Activated naive CD8-positive, alpha-beta T cell treated with anti-CD3 and anti-CD28 coated beads, Interleukin-2, amount 50 U/mL, for 16 hours (primary cell): ENCODE measurements around the gene COBL.
"Not testable (repeated sequence)": the region's sequence is repeated elsewhere in the genome, so short reads cannot be mapped to it uniquely, and the experiment has no call there.

Experiments
- DNase-seq: peaks from one replicate; pipeline ENCODE4 v3.0.0-alpha.2; 2020; ENCODE audit warnings: low read depth, low spot score

The COBL gene

GRCh38 chr7:51009716-51010496 lies 306.7 kb downstream of the COBL start:
- no peak for DNase-seq

- DNase-seq, result no peak
Measured at GRCh38 chr7:51007551-51008505, 308.8 kb downstream of the COBL start.

- DNase-seq, result no peak
Measured at GRCh38 chr7:51006483-51007235, 309.9 kb downstream of the COBL start.

GRCh38 chr7:51005074-51005473 lies 311.5 kb downstream of the COBL start:
- no peak for DNase-seq

GRCh38 chr7:51000956-51001355 lies 315.7 kb downstream of the COBL start:
- DNase-seq, result no peak

GRCh38 chr7:50994753-50995319 lies 321.8 kb downstream of the COBL start:
- no peak for DNase-seq

GRCh38 chr7:50990214-50990613 lies 326.4 kb downstream of the COBL start:
- not testable (repeated sequence) for DNase-seq

GRCh38 chr7:50988988-50989387 lies 327.6 kb downstream of the COBL start:
- DNase-seq, result no peak

- DNase-seq, result no peak
Measured at GRCh38 chr7:50988465-50988864, 328.1 kb downstream of the COBL start.

- DNase-seq, result no peak
Measured at GRCh38 chr7:50985096-50985495, 331.5 kb downstream of the COBL start.

GRCh38 chr7:50983850-50984249 lies 332.8 kb downstream of the COBL start:
- DNase-seq, result no peak

GRCh38 chr7:50982626-50983025 lies 334.0 kb downstream of the COBL start:
- no peak for DNase-seq

- no peak for DNase-seq
Measured at GRCh38 chr7:50981743-50982142, 334.9 kb downstream of the COBL start.

- no peak for DNase-seq
Measured at GRCh38 chr7:50980411-50980810, 336.2 kb downstream of the COBL start.

GRCh38 chr7:50978633-50979215 lies 337.9 kb downstream of the COBL start:
- no peak for DNase-seq

- no peak for DNase-seq
Measured at GRCh38 chr7:50977421-50977820, 339.2 kb downstream of the COBL start.

- DNase-seq, result no peak
Measured at GRCh38 chr7:50976064-50976463, 340.5 kb downstream of the COBL start.

GRCh38 chr7:50974240-50974639 lies 342.4 kb downstream of the COBL start:
- no peak for DNase-seq

GRCh38 chr7:50973814-50974213 lies 342.8 kb downstream of the COBL start:
- DNase-seq, result no peak

GRCh38 chr7:50970092-50970491 lies 346.5 kb downstream of the COBL start:
- no peak for DNase-seq
